T-helper 22 cell (primary cell): Measurements from ENCODE around the gene KCNMA1.

Experiments used
- DNase-seq: peaks from one replicate; pipeline ENCODE4 v3.0.0-alpha.2; 2020; ENCODE audit warnings: low read depth

KCNMA1 gene

DNA sequence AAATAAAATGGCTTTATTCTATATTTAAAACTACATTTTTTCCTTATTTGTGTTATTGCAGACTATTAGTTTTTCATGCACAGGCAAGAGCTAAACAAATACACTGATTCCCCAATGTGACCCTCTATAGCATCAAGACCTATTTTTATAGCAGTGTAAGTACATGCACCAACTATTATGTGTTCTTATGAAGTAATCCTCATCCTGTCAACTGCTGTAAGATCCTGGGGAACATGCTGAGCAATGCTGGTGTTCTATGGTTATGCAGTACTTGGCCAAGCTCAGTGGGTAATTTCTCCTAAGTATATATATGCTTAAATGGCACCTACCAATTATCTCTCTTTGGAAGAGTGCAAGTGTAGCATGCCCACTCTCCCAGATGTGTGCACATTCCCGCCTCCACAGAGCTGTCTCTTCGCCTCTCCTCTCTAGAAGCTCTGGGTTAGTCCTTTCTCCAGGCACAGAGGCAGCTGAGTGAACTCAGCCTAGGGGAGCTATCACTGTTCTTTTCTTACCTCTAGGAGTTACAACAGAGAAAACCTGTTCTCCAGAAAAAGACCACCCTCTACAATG is 428.8 kb downstream of the KCNMA1 start:
- no peak for DNase-seq

DNA sequence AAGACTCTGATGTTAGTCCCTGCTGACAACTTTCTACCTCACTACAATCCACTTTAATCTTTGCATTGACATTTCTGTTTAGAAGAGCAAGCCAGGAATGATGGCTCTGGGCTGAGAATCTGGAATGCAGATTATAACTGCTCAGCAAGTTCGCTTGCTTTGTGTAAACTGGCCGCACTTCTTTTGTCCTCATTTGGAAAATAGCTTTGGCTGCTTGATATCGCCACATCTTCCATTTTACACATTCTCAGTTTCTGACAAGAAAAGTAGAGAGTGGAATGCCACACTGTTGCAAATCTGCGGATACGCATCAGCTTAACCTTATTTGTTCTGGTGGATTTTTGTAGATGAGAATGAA is 429.8 kb downstream of the KCNMA1 start:
- no peak for DNase-seq

- no peak for DNase-seq
Observed at GRCh38 chr10:77207182-77207827, 430.3 kb downstream of the KCNMA1 start.

DNA sequence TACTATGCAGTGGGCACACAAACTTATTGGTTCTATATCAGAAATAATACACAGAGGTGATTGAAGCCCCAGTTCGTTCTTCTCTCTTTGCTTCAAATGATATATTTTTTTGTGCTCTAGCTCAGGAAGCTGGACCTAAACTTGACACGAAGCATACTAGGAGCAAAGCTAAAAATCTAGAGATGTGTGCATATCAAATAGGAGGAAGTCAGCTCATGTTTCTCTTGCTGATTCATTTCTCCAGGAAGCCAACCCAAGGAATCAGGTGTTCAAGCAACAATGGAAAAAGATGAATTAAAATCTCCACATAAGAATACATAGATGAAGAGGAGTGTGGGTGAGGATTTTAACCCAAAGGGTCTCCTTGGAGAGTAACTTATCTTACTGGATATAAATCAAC is 432.5 kb downstream of the KCNMA1 start:
- no peak for DNase-seq

DNA sequence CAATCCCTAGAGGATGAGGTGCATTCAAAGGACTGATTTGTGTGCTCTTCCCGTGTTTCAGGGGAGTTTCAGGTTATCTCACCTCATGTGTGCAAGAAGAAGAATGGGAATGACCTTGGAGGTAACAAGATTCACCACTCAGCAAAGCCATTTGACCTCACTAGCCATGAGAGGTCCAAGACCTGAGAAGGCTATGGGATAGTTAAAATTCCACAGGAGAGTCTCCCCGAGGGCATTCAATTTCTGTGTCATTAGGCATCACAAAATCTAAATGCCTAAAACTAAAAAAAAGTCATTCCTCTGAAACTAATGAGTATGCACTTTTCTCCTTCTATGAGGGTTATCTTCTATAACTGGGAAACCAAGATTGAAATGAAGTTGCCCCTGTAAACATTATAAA is 433.4 kb downstream of the KCNMA1 start:
- DNase-seq, result no peak

- no peak for DNase-seq
Observed at GRCh38 chr10:77202857-77203256, 434.8 kb downstream of the KCNMA1 start.

- DNase-seq, result no peak
Observed at GRCh38 chr10:77201135-77202106, 436.2 kb downstream of the KCNMA1 start.

DNA sequence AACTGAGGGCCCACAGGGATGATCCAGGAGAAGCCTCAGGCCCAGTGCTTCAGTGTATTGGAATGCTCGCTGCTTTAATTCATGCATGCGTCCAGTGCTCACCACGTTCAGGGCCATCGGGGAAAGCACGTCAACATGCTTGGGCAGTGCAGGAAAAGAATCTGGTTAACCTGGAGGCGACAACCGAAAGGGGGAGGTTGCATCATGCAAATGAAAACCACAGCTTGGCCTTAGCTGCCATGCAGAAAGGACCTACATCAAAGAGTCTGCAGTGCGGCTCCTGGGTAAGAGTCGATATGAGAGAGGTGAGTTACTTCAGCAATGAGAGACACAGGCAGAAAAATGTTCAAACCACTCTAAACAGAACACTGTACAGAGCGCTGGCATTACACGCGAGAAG is 440.1 kb downstream of the KCNMA1 start:
- no peak for DNase-seq

GRCh38 chr10:77196614-77197013 is 441.0 kb downstream of the KCNMA1 start:
- no peak for DNase-seq

DNA sequence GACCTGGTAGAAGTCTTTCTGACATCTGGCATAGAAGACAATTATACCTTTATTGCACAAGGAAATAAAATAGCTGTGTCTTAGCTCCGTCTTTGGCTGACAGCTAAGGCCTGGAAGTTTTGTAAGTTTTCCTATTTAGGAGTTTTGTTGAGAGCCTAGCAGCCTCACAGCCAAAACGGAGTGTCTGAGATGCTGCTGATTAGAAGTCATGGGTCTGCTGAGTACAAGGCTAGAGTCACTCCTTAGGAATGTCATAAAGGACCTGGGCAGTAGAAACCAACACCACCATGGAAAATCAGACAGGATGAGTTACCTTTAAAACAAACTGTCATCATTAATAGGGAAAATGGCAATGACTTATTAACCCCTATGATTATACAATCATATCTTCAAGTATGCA is 442.5 kb downstream of the KCNMA1 start:
- no peak for DNase-seq

DNA sequence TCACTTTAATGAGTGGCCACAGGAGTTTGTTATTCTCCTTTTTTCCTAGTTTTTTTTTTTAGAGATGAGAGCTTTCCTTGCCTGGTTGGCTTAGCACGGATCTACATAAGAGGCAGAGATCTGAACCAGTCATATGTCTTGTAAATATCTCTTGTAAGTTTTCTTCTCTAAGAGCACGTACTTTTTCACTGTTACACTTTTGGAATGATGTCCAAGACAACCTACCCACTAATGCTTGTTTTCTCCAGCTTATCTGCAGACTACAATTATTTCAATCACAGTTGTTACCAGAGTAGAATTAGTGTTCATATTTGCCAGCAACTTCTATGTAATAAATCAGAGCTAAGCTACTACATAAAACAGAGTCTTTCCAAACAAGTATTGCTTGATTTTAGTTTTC is 444.6 kb downstream of the KCNMA1 start:
- no peak for DNase-seq

- DNase-seq, result no peak
Observed at GRCh38 chr10:77192402-77192801, 445.2 kb downstream of the KCNMA1 start.

GRCh38 chr10:77191324-77192049 is 446.1 kb downstream of the KCNMA1 start:
- no peak for DNase-seq

- DNase-seq, result no peak
Observed at GRCh38 chr10:77190291-77190690, 447.3 kb downstream of the KCNMA1 start.

DNA sequence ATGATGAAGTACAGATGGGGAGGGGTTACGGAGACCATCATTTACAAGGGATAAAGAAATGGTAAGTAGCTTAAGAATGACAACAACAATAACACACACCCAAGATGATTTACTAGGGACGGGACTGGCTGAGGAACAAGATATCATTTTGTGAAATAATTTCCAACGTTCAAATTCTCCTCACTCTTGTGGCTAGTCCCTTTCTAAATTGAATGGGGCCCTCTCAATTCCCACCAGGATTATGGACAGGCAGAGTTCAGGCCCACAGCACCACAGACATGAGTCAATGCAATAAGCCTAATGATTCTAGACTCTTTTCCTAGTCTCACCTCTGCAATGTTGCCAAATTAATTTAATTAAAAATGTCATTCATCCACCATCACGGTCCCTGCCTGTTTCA is 448.1 kb downstream of the KCNMA1 start:
- no peak for DNase-seq

DNA sequence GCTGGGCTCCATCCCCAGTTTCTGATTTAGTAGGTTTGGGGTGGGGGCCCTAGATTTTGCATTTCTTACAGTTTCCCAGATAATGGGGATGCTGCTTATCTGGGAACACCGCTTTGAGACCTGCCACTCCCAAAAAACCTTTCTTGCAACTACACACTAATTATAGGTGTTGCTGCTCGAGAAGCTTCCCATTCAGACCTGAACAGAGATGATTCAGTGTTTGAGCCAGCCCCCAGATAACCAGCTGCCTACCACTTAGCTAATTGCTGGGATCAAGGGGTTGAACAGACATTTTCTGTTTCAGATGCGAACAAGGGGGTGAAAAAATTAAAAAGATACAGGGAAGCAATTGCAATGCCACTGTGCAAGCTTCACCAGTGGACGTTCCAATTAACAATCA is 448.5 kb downstream of the KCNMA1 start:
- DNase-seq, result no peak

- no peak for DNase-seq
Observed at GRCh38 chr10:77188521-77188920, 449.1 kb downstream of the KCNMA1 start.

DNA sequence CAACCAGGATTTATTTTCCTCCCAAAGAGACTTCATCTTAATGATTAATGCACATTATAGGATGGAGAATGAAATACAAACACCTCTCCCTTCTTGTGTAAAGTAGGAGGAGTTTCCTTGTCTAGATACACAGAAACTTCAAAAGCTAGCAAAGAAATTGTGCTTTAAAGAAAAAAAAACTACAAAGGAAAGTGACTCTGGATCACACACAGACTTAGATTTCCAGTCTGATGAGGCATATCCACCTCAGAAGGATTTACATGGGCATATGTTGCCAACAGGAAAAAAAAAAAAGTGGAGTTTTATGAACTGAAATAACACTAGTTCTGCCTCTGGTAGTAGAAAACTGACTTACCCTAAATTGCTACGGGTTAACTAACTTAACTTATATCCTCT is 449.6 kb downstream of the KCNMA1 start:
- DNase-seq, result no peak

GRCh38 chr10:77187376-77187999 is 450.1 kb downstream of the KCNMA1 start:
- DNase-seq, result no peak

- no peak for DNase-seq
Observed at GRCh38 chr10:77186936-77187335, 450.7 kb downstream of the KCNMA1 start.

- DNase-seq, result no peak
Observed at GRCh38 chr10:77185696-77186095, 451.9 kb downstream of the KCNMA1 start.

DNA sequence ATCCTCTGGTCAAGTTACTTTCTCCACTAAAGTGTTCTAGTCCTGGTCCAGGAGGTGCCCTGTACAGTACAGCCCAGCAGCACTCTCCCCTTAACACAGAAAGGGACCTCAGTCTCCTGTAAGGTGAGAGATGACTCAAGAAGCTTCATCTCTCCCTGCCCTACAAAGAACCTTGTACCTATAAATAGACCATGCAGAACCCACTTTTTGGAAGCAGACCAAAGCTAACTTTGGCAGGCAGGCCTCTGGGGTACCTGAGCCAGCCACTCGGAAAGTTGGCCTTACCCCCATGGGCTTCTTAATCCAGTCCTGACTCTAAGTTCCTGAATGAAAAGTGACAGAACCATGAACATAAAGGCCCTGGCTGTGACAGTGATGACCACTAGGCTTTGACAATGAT is 454.8 kb downstream of the KCNMA1 start:
- DNase-seq, result no peak
